Nephron progenitor cell (in vitro differentiated cells): ENCODE measurements around the gene PRCD.
"Not testable (repeated sequence)": the region's sequence is repeated elsewhere in the genome, so short reads cannot be mapped to it uniquely, and the experiment has no call there.

Experiments used
- DNase-seq: peaks from one replicate; pipeline ENCODE4 v3.0.0; 2021
- H3K27ac Mint-ChIP-seq: 2 replicates; pipeline ENCODE4 v1.8.0; 2021; ENCODE audit warnings: mild to moderate bottlenecking, moderate library complexity, mixed read lengths
- H3K27me3 Mint-ChIP-seq: 2 replicates; pipeline ENCODE4 v1.8.0; 2021; ENCODE audit warnings: mild to moderate bottlenecking, low read depth, mixed read lengths; ENCODE audit not compliant: poor library complexity
- H3K36me3 Mint-ChIP-seq: 2 replicates; pipeline ENCODE4 v1.8.0; 2021; ENCODE audit warnings: low read depth, mixed read lengths
- H3K4me1 Mint-ChIP-seq: 2 replicates; pipeline ENCODE4 v1.8.0; 2021; ENCODE audit warnings: mixed read lengths
- H3K4me3 Mint-ChIP-seq: 2 replicates; pipeline ENCODE4 v1.8.0; 2021; ENCODE audit warnings: mild to moderate bottlenecking, moderate library complexity, mixed read lengths
- H3K9me3 Mint-ChIP-seq: 2 replicates; pipeline ENCODE4 v1.8.0; 2021; ENCODE audit warnings: mild to moderate bottlenecking, moderate library complexity, mixed read lengths
- TF ChIP-seq, protein P1 (sequence below): fragments of 200-600 bp; sonication (generic); IDR thresholded peaks from 2 replicates; pipeline ENCODE4 v1.5.0; 2021; ENCODE audit warnings: antibody characterized with exemption

PRCD gene

DNA sequence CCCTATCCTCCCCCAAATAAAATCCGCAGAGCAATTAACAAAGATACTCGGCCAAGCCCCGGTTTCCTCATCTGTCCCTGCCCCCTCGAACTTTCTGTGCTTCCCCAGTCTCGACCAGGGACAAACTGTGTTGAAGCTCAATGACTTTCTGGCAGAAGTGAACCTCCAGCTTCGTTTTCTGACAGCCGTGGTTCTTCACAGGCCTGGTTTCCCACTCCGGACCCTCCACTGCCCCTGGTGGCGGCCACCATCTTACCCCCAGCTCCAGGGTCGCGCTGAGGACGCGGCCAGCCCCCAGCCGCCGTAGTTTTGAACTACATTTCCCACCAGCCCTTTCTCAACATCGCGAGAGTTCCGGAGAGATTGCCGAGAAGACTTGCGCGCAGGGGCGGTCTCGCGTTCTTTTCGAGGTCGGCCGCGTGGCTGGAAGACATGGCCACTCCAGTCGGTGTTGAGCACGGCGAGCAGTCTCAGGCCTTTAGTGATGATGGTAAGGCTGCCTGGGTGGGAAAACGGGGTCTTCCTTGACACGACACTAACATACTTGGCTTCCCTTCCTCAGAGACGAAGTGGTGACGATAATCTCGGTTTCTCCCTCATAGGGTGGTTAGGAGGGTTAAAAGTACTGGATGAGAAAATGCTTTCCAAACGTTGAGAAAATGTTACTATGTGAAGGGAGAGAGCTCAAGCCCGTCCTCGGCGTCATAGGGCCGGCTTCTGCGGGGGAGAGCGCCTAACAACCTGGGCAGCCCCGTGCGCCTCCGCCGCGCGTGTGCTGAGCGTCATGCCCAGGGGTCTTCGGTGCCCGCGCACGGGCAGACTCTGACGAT is 17.7 kb downstream of the PRCD start:
- H3K27ac Mint-ChIP-seq, result peak overlapping the region; percentile 99
- H3K4me1 Mint-ChIP-seq, result peaks cover 54% of the 10 kb centered on the region
- peak; percentile 95 for DNase-seq
- H3K36me3 Mint-ChIP-seq, result peaks cover 28% of the 10 kb centered on the region
- peaks cover 4% of the 10 kb centered on the region for H3K9me3 Mint-ChIP-seq
- peak overlapping the region; percentile 99 for H3K4me3 Mint-ChIP-seq
- TF ChIP-seq, protein P1, sequence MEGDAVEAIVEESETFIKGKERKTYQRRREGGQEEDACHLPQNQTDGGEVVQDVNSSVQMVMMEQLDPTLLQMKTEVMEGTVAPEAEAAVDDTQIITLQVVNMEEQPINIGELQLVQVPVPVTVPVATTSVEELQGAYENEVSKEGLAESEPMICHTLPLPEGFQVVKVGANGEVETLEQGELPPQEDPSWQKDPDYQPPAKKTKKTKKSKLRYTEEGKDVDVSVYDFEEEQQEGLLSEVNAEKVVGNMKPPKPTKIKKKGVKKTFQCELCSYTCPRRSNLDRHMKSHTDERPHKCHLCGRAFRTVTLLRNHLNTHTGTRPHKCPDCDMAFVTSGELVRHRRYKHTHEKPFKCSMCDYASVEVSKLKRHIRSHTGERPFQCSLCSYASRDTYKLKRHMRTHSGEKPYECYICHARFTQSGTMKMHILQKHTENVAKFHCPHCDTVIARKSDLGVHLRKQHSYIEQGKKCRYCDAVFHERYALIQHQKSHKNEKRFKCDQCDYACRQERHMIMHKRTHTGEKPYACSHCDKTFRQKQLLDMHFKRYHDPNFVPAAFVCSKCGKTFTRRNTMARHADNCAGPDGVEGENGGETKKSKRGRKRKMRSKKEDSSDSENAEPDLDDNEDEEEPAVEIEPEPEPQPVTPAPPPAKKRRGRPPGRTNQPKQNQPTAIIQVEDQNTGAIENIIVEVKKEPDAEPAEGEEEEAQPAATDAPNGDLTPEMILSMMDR, result peak; percentile 70
- H3K27me3 Mint-ChIP-seq, result peaks cover 9% of the 10 kb centered on the region

- peaks cover 4% of the 10 kb centered on the region for H3K9me3 Mint-ChIP-seq
- H3K4me1 Mint-ChIP-seq, result peaks cover 58% of the 10 kb centered on the region
These were observed 18.6 kb downstream of the PRCD start for GRCh38 chr17:76558198-76559095.

DNA sequence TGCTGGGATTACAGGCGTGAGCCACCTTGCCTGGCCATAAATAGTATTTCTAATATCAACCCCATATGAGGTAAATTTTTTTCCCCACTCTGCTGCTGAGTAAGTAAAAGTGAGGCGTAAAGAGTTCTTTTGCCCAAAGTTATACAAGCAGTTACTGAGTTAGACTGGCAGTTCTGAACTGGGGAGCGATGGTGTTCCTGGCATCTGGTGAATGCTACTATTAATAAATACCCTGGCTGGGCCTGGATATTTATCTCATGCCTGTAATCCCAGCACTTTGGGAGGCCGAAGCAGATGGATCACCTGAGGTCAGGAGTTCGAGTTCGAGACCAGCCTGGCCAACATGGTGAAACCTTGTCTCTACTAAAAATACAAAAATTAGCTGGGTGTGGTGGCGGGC is 19.6 kb downstream of the PRCD start:
- H3K9me3 Mint-ChIP-seq, DNase-seq, H3K27me3 Mint-ChIP-seq, H3K27ac Mint-ChIP-seq: not testable (repeated sequence)
- peak overlapping the region; percentile 99 for H3K4me3 Mint-ChIP-seq
- peaks cover 40% of the 10 kb centered on the region for H3K36me3 Mint-ChIP-seq
- peaks cover 56% of the 10 kb centered on the region for H3K4me1 Mint-ChIP-seq

More at GRCh38 chr17:76558198-76559095, 18.6 kb downstream of the PRCD start:
- no peak for DNase-seq
- Mint-ChIP-seq H3K4me3 (peak overlapping the region; percentile 99), H3K36me3 (peaks cover 36% of the 10 kb centered on the region), H3K27ac (peak overlapping the region; percentile 99), H3K27me3 (peaks cover 9% of the 10 kb centered on the region)
- TF ChIP-seq, protein P1, result peak; percentile 40

DNA sequence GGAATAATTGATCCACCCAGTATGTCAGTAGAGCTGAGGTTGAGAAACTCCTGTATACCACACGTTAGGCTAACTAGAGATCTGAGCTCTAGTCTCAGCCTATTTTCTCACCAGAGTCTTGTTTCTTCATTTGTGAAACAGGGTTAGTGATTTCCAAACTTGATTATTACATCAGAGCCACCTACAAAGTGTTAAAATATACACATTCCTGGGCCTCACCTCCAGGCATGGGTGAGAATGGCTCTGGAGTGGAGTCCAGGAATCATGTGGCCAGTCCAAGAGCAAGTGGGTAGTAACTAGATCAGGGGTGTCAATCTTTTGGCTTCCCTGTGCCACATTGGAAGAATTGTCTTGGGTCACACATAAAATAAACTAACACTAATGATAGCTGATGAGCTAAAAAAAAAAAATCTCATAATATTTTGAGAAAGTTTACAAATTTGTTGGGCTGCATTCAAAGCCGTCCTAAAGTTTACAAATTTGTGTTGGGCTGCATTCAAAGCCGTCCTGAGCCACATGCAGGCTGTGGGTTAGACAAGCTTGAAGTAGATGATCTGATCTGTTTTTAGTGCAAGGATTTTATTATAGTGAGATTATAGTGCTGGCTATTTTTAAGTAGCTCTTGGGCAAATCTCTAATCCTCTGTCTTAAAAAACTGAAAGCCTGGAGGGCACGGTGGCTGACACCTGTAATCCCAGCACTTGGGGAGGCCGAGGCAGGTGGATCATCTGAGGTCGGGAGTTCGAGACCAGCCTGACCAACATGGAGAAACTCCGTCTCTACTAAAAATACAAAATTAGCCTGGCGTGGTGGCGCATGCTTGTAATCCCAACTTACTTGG is 20.4 kb downstream of the PRCD start:
- Mint-ChIP-seq H3K27ac (no peak overlapping the region), H3K9me3 (peaks cover 4% of the 10 kb centered on the region)

DNA sequence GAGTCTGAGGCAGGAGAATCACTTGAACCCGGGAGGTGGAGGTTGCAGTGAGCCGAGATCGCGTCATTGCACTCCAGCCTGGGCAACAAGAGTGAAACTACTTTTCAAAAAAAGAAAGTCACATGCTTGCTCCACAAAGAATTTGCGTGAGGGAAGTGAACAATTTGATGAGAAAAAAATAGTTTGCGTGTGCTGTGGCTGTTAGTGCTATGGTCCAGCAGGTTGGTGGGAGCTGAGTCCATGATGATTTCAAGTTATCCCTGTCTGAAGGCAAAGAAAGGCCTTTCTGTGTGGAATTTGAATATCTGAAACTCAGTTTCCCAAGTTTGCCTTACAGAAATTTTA is 21.0 kb downstream of the PRCD start:
- peaks cover 60% of the 10 kb centered on the region for H3K4me1 Mint-ChIP-seq
- H3K9me3 Mint-ChIP-seq, result peaks cover 4% of the 10 kb centered on the region
- TF ChIP-seq, protein P1, result no peak
- H3K36me3 Mint-ChIP-seq, result peaks cover 53% of the 10 kb centered on the region
- no peak overlapping the region for H3K4me3 Mint-ChIP-seq
- no peaks in the 10 kb centered on the region for H3K27me3 Mint-ChIP-seq
- no peak for DNase-seq
- H3K27ac Mint-ChIP-seq, result no peak overlapping the region

More for the DNA sequence above, 20.4 kb downstream of the PRCD start:
- TF ChIP-seq, protein P1, result no peak
- peaks cover 47% of the 10 kb centered on the region for H3K36me3 Mint-ChIP-seq
- DNase-seq, result no peak
- H3K4me1 Mint-ChIP-seq, result peaks cover 54% of the 10 kb centered on the region
- no peaks in the 10 kb centered on the region for H3K27me3 Mint-ChIP-seq
- H3K4me3 Mint-ChIP-seq, result peak overlapping the region; percentile 99
